HG03139 (cell line): ENCODE results near the gene IGF1R.

Experiments used
- ATAC-seq: cut with Tn5 transposase; IDR thresholded peaks from one replicate; pipeline ENCODE4 v1.9.1; 2021; ENCODE audit not compliant: unreplicated experiment

Gene IGF1R

DNA sequence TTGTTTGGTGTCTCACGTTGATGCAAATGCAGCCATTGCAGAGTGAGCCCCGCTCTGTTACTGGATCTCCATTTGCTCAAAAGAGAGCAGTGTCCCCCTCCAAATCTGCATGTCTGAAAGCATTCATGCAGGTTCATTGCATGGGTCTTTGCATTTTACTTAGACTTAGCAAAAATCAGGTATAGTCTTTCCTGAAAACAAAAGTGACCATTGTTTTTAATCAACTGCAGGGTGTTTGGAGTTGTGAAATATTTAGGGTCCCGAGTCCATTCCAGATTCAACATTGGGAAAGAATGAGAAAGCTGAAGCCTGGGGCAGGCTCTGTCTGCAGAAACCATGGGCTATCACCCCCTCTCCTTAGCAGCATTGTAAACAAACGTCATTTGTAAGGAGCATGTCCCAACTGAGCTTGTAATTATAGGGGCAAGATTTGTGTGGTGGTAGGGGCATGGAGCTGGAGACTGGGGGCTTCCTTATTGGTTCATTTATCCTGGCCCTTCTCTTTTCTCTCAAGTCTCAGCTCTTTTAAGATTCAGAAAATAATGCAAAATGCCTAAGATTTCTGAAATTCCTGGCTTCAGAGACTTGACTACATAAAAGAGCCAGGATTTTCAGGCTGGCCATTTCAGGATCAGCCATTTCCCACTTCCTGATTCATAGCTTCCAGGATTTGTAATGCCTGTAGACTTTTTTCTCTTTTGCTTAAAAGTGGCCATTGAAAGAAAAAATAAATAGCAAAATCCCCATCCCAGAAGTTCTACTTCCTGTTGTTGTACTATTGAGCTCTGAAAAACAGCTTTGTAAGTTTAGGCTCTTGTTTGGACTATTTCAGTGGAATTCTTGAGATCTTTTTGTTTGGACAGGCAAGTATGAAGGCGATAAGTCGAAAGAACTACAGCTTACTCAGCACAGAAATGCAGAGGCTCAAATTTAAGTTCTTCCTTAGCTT is 23.0 kb downstream of the IGF1R start:
- ATAC-seq, result no peak

DNA sequence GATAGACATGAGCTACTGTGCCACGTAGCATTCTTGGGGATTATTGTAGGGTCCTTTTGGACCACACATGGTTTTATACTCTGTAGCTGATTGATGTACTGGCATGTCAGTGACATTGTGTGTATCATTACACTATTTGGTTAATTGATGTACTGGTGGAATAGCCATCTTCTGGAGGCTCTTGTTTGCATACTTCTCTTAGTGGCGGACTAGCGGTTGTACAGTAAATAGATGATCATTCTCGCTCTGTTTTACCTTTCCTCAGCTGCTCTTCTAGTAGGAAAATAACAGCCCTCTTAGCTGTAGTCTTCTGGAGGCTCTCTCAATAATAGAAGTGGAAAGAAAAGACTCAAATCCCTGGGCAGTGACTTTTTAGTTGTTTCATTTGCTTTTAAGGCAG is 24.8 kb downstream of the IGF1R start:
- ATAC-seq, result no peak

DNA sequence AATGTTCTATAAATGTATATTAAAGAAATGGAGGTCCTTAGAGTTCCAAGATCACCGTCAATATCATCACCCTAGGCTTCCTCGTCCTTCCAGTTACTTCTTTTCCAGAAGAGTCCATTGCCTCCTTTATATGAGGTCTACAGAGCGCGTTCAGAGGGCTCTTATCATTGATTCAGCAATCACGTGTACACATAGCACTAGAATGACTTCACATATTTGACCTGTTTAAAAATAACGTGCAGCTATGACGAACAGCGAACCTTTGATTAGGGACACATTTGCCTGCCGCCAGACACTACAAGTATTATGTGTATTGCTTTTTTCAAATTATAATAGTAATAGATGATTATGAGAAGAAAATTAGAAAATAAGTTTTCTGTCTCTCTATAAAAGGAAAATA is 26.0 kb downstream of the IGF1R start:
- no peak for ATAC-seq

DNA sequence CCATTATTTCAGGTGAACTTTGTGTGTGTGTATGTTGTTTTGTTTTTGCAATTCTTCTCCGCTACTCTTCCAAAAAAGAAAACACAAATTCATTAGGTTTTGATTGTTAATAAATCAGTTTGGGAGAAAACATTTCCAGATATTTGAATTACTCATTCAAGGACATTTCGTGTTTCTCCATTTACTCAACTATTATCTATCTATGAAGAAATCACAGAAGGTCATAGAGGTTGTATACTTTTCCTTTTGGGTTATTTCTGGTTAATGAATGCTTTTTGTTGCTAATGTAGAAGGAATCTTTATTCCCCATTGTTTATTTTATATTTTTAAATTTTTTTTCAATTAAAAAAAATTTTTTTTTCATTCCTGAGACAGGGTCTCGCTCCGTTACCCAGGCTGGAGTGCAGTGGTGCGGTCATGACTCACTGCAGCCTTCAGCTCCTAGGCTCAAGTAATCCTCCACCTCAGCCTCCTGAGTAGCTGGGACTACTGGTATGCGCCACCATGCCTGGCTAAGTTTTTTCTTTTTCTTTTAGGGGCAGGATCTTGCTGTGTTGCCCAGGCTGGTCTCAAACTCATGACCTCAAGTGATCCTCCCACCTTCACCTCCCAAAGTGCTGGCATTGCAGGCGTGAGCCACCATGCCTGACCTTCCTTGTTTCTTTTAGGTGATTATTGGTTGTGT is 28.4 kb downstream of the IGF1R start:
- ATAC-seq, result no peak

DNA sequence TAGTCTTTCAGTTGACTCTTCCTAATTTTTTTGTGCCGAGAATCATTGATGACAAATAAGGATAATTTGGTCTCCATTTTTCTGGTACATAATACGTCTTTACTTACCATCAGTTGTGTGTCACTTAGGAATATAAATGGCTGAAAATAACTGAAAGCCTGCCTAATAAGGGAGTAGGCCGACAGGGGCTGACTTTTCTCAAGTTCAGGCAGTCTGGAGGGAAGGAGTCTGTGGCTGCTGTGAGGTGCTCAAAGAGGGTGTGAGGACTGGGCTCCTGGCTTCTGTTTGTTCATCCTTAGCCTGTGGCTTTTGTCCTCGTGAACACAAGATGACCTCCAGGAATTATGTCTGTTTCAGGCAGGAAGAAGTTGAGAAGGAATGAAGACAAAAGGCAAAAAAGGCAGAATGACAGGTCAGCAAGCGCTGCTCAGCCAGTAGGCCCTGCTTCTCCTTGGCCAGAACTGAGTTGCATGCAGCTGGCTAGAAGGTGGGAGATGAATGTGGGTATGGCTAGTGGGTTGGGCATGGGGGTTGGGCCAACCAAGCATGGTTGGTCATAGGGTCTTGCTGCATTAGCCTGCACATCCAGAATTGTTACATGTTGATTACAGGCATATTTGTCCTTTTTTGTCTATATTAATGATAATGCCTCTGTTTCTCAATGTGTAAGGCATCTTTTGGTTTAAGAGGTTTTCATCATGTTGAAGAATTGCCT is 29.2 kb downstream of the IGF1R start:
- no peak for ATAC-seq

DNA sequence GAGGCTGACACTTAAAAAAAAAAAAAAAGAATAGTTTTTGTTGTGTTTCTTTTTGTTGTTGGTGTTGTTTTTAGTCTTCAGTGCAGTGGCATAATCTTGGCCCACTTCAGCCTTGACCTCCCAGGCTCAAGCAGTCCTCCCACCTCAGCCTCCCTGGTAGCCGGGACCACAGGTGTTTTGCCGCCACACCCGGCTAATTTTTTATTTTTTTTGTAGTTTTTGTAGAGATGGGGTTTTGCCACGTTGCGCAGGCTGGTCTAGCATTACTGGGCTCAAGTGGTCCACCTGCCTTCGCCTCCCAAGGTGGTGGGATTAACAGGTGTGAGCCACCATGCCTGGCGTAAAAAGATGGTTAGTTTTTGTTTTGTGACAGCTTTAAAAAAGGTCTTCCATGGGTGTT is 30.1 kb downstream of the IGF1R start:
- ATAC-seq, result no peak

DNA sequence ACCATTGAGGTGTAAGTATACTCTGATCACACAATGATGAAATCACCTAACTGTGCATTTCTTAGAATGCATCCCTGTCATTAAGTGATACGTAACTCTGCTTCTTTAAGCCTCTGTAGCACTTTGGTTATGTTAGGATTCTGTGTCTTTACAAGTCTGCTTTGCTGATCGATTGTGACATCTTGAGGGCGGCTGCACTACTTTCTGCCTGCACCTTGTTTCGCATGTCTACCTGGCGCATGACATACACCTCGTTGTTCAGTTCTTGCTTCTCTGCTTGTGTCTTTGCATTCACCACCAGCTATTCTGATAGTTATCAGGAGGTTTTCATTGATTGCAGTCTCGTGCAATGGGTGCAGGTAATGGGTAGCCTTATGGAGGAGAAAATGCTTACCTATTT is 32.7 kb downstream of the IGF1R start:
- ATAC-seq, result no peak

DNA sequence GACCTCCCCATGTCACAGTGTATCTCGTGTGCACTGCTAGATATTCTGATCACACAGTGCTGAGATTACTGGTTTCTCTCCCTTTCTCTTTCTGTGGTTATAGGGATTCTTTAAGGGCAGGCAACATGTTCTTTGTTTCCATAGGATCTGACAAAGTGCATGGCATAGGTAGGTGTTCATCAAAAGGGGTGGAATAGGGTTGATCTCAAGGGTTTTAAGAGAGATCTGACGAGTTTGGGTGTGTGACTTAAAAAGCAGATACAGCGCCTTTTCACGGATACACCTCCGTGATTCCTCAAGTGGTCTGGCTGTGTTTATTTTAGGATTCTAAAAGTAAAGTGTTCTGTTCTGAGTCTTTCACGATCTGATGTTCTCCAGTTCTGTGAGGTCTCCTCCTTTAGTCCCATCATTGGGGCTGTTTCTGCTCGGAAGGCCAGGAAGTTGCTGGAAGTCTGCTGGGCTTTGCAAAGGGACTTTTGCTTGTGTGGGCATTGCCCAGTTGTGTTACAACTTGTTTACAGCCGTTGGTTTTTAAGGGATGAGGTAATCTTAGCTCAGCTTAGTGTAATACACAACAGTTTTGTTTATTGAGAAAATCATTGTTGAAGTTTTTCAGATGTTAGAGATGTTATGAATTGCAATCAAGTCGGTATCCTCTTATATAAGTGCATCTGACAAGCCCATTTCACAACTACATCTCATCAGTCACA is 34.8 kb downstream of the IGF1R start:
- no peak for ATAC-seq

DNA sequence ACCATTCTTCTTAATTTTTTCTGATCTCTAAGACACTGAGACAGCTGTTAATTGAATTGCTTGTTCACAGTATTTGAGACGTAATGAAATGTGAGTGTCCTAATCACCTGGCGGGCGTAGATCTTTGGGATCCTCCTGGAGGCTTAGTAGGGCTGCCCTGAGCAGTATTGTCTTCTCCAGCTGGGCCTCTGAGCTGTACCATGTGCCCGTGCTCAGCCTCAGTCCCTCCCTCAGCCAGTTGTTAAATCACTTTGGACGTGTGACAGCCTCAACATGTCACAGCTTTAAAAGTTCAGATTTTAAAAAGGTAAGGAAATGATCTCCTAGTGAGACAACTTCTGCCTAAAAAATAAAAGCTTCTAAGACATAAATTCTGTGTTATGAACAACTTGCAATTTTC is 35.5 kb downstream of the IGF1R start:
- ATAC-seq, result no peak

DNA sequence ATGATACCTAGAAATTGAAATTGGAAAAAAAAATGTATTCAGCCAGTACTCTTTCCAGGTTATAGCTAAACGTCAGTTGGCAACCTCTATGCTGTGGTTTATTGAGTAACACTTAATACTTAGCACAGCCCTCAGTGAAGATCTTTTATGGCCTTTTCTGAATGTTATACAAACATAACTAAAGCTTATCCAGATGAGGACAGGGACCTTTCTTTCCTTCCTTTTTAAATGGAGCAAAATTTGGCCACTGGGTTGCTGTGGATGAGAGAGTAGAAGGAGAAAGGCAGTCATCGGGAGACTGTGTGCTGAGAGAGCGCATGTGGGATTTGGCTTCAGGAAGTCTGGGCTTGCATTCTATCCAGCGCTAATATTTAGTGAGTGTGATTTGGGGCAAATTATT is 36.1 kb downstream of the IGF1R start:
- no peak for ATAC-seq

DNA sequence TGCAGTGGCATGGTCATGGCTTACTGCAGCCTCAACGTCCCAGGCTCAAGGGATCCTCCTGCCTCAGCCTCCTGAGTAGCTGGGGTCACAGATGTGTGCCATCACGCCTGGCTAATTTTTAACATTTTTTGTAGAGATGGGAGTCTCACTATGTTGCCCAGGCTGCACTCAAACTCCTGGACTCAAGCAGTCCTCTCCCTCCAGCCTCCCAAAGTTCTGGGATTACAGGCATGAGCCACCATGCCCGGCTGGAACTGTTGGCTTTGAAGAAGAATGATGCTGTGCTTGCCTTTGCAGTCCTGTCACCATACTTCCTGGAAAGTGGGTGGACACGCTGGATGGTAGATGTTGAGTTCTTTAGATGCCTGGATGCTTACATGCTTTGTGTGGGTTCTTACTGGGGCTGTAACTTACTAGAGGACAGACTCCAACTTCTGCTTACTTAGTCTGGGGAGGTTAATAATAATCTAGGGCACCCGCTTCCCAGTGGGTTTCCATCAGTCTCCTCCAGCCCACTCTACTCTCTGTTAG is 36.7 kb downstream of the IGF1R start:
- no peak for ATAC-seq

DNA sequence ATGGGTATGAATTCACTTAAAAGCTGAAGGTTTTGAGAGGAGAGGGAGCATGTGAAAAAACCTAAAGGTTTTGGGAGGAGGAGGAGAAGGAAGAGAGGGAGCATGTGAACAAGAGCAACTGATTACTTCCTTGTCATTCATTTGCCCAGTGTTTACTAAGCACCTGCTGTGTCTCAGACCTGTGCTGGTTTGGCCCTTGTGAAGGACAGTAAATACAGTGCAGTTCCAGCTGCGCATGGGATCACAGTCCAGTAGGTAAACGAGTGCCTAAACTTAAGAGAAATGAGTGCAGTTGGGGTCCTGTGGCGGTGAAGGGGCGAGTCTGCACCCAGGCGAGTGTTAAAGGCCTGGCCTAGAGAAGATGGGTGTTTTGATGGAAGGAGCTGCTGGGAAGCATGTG is 38.6 kb downstream of the IGF1R start:
- no peak for ATAC-seq

DNA sequence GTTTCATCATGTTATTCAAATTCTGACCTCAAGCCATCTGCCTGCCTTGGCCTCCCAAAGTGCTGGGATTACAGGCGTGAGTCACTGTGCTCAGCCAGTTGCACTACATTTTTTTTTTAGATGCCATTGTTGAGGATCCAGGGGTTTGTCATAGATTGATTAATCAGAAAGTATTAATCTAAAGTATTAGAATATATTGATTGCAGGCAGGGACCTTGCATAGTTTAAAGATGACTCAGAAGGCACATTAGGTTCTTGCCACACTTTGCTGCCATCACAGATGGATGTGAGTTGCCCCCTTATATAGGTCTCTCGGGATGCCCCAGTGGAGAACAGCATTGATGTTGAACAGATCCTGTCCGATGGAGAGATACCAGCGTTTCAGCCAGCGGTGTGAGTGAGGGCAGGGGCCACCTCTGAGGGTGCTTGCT is 41.1 kb downstream of the IGF1R start:
- ATAC-seq, result no peak

DNA sequence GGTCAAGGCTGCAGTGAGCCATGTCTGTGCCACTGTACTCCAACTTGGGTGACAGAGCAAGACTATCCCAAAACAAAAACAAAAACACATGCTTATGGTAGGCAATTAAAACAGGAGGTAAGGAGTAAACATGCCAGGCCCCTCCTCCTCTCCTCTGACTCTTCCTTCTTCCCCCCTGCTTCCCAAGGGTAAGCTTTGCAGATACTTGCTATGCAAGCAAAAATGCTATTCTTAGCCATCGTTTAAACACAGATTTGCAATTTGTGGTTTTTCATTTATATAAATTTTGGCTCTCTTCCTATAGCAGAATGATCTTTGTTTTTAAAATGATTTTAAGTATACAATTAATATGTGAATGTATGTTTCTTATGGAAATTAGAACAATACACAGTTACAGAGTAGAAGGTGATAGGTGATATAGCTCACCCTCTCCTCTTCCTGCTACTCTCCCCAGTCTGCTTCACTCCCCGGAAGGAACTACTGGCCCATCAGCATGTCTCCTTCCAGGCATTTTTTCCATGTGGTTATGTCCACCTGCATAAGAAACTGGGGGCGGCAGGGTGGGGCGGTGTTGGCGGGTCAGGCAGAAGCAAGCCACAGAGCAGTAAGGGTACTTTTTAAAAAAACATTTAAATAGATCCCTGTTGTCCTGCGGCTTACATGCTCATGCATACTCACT is 42.1 kb downstream of the IGF1R start:
- ATAC-seq, result no peak

DNA sequence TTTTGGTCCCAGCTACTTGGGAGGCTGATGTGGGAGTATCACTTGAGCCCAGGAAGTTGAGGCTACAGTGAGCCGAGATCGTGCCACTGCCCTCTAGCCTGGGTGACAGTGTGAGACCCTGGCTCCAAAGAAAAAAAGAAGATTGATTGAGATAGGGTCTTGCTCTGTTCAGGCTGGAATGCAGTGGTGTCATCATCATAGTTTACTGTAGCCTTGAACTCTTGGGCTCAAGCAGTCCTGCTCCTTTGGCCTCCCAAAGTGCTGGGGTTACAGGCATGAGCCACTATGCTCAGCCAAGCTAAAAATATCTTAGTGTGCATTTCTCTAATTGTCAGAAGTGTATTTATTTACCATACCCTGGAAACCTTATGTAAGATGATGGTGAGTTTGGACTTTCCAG is 43.9 kb downstream of the IGF1R start:
- no peak for ATAC-seq

DNA sequence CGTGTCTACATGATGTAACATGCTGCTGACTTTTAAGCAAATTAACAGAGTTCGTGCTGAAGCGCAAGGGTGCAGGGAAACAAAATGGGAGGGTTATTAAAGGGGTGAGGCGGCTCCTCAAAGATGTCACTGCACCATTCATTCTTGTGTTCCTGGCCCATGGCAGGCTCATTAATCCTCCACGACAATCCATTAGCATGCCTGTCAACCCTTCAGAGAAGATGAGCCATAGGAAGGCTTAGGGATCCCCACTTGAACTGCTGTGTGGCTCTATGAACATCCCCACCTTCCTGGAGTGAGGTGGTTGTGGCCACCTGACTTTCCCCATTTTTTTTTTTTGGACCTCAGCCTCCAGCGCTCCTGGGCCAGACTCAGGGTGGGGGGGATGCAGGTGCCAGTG is 45.8 kb downstream of the IGF1R start:
- no peak for ATAC-seq

DNA sequence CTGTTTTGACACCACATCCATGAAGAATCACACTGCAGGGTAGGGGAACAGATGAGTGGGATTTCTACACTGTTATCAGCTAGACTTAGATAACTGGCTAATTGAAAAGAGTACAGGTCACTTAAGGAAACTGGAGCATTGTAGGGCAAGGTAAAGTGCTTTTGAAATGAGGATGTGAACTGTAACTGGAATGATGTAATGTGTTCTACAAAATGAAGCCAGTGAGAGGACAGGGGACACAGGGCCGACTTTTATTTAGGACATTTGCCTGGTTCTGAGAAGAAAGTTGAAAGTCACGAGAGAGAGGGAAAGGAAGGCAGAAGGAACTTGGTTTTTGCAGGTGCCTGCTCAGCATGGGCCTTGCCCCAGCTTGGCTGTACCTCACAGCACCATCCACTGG is 50.5 kb downstream of the IGF1R start:
- ATAC-seq, result no peak

DNA sequence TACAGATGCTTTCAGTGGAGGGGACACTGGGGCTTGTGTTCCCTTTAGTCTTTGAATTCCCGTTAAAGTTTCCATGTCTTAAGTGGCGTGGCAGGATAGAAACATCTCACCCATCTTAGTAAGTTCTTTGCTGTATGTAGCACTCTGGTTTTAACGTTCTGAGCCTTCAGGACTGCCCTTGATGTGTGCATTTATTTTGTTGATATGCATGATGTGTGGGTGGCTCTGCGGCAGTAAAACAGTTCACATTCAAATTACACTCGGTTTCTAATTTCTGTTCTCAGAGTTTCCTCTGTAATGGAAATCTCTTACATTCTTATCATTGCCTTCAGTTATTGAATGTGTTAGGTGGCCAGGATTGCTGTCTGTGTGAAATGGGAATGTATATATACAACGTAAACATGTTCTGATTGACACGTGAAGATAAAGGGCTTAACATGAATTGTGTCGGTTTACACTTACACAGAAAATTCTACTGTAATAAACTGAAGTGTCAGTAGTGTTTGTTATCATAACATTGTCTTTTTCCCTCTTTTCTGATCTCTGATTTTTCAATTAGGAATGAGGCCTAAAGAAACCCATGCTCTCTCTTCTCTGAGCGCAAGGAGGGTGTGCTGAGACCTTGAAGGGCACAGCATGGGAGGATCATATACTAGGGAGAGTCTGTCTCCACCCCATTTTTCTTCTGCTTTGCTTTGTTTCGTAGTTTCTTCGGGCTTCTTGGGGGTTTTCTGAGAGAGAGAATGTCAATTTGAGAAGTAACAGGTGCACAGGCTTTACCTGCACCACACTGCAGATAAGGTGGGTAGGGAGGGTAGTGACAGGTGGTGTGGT is 51.5 kb downstream of the IGF1R start:
- no peak for ATAC-seq

DNA sequence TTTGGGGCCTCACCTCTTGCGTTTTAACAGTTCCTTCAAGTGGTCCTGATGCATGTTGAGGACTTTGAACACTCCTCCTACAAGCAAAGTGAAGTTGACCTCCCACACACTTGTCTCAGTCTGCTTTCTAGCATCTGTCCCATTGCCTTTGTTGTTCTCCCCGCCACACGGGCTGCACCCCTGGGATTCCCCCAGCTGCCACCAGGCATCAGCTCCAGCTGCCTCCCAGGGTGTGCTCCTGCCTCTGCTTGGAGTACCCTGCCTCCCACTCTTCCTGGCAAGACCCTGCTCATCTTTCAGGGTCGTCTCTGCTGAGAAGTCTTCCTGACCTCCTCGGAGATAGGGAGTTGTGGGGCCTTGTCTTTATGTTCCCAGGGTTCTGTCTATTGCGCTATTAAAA is 52.2 kb downstream of the IGF1R start:
- no peak for ATAC-seq
